Inflammatory macrophage treated with lipopolysaccharide for 4 hours (primary cell): ENCODE data around the gene ARMC2.
"Not testable (repeated sequence)": the region's sequence is repeated elsewhere in the genome, so short reads cannot be mapped to it uniquely, and the experiment has no call there.

Experiments
- DNase-seq: peaks from one replicate; pipeline ENCODE4 v3.0.0-alpha.2; 2020

ARMC2 gene

DNA sequence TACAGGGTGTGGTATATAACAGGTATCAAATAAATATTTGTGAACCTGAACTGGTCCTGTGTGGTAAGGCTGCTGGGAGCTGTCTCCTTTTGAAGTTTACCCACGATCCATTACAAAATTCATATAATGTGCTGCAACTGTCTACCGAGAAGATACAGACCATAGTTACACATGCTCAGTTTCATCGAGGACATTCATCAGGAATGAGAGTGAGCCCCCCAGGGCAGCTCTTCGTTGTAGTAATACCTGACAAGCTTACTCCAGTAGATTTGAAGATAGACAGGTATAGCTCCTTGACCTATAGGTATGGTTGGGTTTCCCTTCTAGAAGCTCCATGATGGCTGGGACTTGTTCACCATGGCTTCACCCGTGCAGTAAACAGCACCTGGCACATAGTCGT is 25.7 kb downstream of the ARMC2 start:
- DNase-seq, result no peak

DNA sequence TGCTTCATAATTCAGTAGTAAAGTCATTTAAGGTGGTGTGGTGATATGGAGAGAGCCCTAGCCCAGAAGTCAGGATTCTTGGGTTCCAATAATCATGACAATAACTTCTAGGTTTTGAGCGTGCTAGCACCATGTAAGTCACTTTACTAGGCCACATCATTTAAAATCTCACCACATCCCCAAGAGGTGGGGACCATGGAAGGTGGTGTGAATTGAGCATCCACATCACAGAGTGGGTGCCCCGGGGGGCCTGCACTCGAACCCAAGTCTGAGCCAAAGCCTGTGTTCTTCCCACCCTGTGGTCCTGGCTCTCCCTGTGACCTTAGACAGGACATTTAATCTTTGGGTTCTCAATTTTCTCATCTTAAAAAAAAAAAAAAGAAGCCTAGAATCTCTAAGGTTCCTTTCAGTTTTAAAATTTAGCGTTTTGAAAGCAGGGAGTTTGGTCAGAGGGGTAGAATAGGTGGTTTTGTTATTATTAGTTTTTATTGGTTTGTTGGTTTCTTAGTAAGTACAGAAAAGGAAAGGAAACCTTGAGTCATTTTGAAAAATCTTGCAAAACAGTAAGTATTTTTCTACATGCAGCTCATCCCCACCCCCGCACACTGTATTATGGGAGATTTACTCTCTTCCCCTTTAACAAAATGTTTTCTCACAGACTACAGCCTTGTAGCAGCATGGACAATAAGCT is 26.4 kb downstream of the ARMC2 start:
- DNase-seq, result peak; percentile 99

- no peak for DNase-seq
These were observed 26.9 kb downstream of the ARMC2 start for GRCh38 chr6:108875161-108875555.

- DNase-seq, result no peak
These were observed 29.0 kb downstream of the ARMC2 start for GRCh38 chr6:108877046-108877751.

DNA sequence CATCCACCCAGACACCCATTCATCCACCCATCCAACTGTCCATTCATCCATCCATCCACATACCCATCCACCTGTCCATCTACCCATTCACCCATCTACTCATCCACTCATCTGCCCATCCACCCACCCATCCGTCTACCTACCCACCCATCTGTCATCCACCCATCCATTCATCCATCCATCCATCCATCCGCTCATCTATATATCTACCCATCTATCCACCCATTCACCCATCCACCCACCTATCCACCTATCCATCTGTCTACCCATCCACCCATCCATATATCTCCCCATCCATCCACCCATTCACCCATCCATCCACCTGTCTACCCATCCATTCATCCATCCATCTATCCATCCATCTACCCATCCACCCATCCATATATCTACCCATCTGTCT is 30.7 kb downstream of the ARMC2 start:
- no peak for DNase-seq

DNA sequence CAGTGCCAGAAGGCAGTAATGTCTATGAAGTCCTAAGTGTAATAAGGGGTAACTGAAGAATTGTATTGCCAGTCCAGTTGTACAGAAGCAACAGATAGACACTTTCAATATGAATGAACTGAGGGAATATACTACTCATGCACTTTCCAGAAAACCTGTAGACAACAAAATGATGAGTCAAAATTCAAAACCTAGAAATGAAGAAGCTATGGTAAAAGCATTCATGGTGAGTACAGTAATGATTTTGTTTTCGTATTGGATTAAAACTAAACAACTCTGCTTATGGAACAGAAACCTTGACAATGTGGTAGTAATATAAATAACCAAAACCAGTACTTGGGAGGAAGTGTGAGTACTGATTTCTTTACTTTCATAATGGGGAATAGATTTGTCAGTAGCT is 35.0 kb downstream of the ARMC2 start:
- DNase-seq, result peak; percentile 51

- no peak for DNase-seq
These were observed 36.2 kb downstream of the ARMC2 start for GRCh38 chr6:108884211-108885059.

DNA sequence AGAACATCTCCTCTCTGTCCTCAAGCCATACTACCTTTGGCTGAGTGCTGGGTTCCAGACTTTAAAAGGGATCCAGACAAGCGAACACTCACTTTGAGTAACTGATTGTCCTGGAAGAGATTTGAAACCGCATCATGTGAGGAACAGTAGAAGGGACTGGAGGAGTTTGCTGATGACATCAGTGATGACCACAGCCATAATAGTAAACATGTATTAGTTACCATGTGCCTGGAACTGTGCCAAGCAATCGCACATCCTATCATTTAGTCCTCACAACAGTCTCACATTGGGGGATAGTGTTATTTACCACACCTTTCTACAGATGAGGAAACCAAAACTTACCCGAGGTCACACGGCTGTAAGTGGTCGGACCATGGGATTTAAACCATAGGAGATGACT is 39.8 kb downstream of the ARMC2 start:
- DNase-seq, result peak; percentile 56

DNA sequence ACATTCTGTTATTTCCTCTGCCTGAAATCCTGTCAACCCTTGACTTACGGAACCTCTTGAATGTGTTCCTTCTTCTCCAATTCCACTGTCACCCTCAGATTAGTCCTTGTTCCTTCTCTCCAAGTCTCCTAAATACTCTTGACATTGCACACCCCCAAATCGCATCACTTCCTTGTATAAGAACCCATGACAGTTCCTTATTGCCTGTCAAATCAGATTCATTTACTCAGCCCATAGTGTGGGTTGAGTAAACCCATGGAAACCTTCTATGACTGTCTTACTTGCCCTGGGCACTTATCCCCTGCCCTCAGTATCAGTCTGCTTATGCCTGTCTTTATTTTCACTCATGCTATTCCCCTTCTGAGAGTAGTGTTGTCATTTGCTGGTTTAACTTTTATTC is 40.5 kb downstream of the ARMC2 start:
- DNase-seq, result peak; percentile 89

DNA sequence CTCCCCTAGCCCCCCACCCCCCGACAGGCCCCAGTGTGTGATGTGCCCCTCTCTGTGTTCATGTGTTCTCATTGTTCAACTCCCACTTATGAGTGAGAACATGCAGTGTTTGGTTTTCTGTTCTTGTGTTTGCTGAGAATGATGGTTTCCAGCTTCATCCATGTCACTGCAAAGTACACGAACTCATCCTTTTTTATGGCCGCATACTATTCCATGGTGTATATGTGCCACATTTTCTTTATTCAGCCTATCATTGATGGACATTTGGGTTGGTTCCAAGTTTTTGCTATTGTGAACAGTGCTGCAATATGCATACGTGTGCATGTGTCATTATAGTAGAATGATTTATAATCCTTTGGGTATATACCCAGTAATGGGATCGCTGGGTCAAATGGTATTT is 42.7 kb downstream of the ARMC2 start:
- not testable (repeated sequence) for DNase-seq

DNA sequence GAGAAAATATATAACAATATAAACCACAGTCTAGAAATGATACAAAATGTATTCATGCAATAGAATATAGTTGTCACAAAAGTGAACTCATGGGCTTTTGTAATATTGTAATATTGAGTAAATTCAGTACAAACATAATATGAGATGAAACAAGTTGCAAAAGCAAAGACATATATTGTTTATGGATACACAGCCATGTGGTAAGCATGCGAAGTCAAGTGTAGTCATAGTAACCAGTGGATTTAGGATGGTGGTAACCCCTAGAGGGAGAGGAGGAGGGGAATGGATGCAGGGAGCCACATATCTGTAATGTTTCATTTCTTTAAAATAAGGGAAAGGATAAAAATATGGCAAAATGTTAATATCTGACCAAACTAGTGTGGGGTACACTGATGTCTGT is 47.3 kb downstream of the ARMC2 start:
- DNase-seq, result peak; percentile 67

- DNase-seq, result peak; percentile 89
These were observed 48.0 kb downstream of the ARMC2 start for GRCh38 chr6:108896111-108896661.

GRCh38 chr6:108897371-108897770 is 49.1 kb downstream of the ARMC2 start:
- DNase-seq, result no peak

- peak; percentile 50 for DNase-seq
These were observed 54.2 kb downstream of the ARMC2 start for GRCh38 chr6:108902382-108902792.

GRCh38 chr6:108903796-108904195 is 55.6 kb downstream of the ARMC2 start:
- DNase-seq, result no peak

DNA sequence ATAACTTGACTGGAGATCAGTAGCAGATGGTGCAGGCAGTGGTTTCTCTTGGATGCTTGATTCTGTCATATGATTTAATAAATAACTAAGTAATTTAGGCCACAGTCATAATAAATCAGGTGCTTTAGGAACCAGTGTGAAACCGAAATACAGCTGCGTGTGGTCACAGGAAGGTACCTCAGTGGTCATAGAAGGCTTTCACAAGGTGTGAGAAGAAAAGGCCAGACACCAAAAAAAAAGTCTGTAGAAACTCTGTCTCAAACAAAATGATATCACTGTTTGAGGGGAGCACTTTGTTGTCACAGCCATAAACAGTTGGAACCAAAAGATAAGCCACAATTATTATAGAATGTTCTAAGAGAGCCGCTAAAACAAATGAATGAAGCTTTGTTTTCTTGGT is 56.5 kb downstream of the ARMC2 start:
- DNase-seq, result no peak

- no peak for DNase-seq
These were observed 66.2 kb downstream of the ARMC2 start for GRCh38 chr6:108914235-108915022.

- no peak for DNase-seq
These were observed 67.0 kb downstream of the ARMC2 start for GRCh38 chr6:108915258-108915657.

GRCh38 chr6:108916026-108916686 is 67.9 kb downstream of the ARMC2 start:
- no peak for DNase-seq

DNA sequence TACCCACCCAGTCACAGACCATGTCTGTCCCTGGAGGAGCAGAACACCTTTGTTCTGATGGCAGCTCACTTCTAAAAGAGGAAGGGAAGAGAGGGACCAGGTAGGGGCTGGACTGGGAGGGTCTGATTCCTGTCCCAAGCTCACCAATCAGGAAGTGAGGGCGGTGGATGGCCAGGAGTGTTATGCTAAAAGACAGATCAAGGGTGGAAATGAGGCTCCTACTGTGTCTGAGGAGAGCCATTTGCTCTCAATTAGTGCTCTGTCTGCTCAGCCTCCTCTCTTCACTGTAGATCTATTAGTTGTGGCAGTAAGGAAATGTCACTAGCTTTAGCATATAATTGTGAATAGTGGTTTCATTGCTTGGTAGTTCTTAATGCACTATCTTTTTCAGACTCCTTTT is 72.5 kb downstream of the ARMC2 start:
- DNase-seq, result no peak

DNA sequence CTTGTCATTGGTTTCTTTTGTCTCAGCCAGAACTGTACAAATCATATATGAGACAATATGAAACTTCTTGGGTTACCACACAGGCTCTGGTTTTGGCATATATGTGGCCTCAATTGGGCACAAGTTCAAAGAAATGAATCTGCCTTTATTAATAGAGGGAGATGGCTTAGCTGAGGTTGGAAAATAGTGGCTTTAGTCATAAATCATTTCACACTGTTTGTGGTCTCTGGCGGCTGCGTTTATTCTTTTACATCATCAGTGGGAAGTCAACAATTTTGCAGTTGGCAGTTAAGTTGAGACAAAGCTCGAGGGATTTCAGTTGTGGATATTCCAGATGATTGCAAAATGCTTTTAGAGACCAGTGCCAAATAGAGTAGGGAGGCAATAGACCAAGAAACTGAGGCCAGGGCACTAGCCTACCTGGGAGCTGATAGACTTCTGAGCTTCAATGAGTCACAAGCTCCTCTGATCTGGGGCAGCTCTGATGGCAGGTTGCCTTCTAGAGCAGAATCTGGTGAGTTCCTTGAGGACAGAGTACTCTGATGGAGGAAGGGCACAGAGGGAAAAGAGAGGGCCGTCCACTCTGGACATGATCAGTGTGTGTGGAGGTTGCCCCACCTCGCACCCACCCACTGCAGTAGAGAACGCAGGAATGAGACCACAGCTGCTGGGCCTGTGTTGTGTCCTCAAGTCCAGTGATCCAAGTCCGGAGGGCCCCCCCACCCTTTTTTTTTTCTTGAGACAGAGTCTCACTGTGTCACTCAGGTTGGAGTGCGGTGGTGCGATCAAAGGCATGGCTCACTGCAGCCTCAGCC is 73.5 kb downstream of the ARMC2 start:
- DNase-seq, result peak; percentile 18
